ENCODE results near the gene MYBPHL.

DNA sequence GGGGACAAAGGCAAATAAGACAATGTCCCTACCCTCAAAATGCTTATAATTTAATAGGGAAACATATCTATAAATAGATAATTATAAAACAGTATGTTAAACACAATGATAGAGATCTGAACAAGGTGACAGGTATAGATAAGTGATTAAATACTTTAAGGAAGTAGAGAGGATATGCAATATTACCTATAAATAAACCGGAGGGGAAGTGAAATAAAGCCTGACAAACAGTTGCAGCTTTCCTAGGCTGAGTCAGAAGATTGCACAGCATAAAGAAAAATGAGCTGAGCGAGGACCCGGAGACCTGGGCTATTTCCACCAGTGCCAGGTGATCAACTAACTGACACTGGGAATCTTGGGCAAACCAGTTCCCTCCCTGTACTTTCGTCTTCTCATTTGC is 12.3 kb downstream of the MYBPHL start:
- no peak for TF ChIP-seq POLR2AphosphoS5 (IDR thresholded peaks at IDR 0.05)
- TF ChIP-seq EP300 (IDR thresholded peaks at IDR 0.05): no peak
